ENCODE measurements around the gene MKS1.

DNA sequence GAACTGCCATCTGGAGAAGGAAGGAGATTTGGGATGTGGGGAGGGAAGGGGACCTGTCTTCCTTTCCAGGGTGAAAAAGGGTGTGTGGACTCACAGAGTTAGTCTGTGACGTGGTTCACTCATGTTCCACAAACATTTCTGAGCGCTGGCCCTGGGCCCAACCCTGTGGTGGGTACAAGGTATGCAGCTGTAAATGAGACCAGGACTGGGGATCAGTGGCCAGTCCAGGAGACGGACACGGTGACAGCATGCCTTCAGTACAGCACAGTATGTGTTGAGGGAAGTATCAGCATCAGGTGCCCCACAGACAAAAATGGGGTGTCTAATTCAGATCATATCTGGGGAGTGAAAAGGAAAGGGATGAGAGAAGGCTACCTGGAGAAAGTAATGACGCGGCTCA is 32.0 kb downstream of the MKS1 start:
- no peak for TF ChIP-seq USF1 (IDR thresholded peaks at IDR 0.05)
- TF ChIP-seq RAD21 (IDR thresholded peaks at IDR 0.05; ENCODE audit: low read depth) = no peak
- no peak for TF ChIP-seq CEBPB (IDR thresholded peaks at IDR 0.05)
- TF ChIP-seq TEAD4 (IDR thresholded peaks at IDR 0.05) = no peak
- no peak for TF ChIP-seq TCF12 (IDR thresholded peaks at IDR 0.05; ENCODE audit: low read depth)
- TF ChIP-seq TAF1 (IDR thresholded peaks at IDR 0.05; ENCODE audit: low read depth) = no peak
- no peak for TF ChIP-seq MAX (IDR thresholded peaks at IDR 0.05)
- TF ChIP-seq, protein P1, sequence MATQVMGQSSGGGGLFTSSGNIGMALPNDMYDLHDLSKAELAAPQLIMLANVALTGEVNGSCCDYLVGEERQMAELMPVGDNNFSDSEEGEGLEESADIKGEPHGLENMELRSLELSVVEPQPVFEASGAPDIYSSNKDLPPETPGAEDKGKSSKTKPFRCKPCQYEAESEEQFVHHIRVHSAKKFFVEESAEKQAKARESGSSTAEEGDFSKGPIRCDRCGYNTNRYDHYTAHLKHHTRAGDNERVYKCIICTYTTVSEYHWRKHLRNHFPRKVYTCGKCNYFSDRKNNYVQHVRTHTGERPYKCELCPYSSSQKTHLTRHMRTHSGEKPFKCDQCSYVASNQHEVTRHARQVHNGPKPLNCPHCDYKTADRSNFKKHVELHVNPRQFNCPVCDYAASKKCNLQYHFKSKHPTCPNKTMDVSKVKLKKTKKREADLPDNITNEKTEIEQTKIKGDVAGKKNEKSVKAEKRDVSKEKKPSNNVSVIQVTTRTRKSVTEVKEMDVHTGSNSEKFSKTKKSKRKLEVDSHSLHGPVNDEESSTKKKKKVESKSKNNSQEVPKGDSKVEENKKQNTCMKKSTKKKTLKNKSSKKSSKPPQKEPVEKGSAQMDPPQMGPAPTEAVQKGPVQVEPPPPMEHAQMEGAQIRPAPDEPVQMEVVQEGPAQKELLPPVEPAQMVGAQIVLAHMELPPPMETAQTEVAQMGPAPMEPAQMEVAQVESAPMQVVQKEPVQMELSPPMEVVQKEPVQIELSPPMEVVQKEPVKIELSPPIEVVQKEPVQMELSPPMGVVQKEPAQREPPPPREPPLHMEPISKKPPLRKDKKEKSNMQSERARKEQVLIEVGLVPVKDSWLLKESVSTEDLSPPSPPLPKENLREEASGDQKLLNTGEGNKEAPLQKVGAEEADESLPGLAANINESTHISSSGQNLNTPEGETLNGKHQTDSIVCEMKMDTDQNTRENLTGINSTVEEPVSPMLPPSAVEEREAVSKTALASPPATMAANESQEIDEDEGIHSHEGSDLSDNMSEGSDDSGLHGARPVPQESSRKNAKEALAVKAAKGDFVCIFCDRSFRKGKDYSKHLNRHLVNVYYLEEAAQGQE (IDR thresholded peaks at IDR 0.05; ENCODE audit: low read depth) = no peak

Data from Ishikawa (cell line).